GM23338 (cell line): ENCODE data around the gene ASTN1. TPM values are rescaled to one million over a fixed set of nuclear protein-coding genes. Genes with fewer than 3 reads are reported as not detected.

ENCODE experiments used
- ATAC-seq: fragments of 200-7000 bp; cut with Tn5 transposase; 3 replicates; pipeline ENCODE4 v1.9.1; 2020
- DNase-seq: peaks from one replicate; pipeline ENCODE4 v3.0.0-alpha.2; 2015; ENCODE audit warnings: low spot score
- H2AFZ ChIP-seq: fragments of 200-600 bp; sonication (generic); 2 replicates; pipeline ENCODE4 v1.8.0; 2016; ENCODE audit warnings: antibody characterized with exemption, mild to moderate bottlenecking, moderate library complexity
- H3F3A ChIP-seq: fragments of 200-600 bp; sonication (generic); replicated peaks from 2 replicates; pipeline ENCODE4 v1.8.0; 2017; ENCODE audit warnings: antibody characterized with exemption, mixed run types, low read depth
- H3K27ac ChIP-seq: fragments of 200-600 bp; sonication (generic); 2 replicates; pipeline ENCODE4 v1.6.1; 2016; ENCODE audit warnings: low read depth
- H3K27me3 ChIP-seq: fragments of 200-600 bp; sonication (generic); 2 replicates; pipeline ENCODE4 v1.8.0; 2016; ENCODE audit warnings: mild to moderate bottlenecking, mixed run types, moderate library complexity; ENCODE audit not compliant: insufficient read depth
- H3K36me3 ChIP-seq: fragments of 200-600 bp; sonication (generic); 2 replicates; pipeline ENCODE4 v1.8.0; 2016; ENCODE audit warnings: mild to moderate bottlenecking; ENCODE audit not compliant: insufficient read depth
- H3K4me1 ChIP-seq: fragments of 200-600 bp; sonication (generic); 2 replicates; pipeline ENCODE4 v1.8.0; 2016; ENCODE audit warnings: mild to moderate bottlenecking, moderate library complexity; ENCODE audit not compliant: insufficient read depth
- H3K4me2 ChIP-seq: fragments of 200-600 bp; sonication (generic); 2 replicates; pipeline ENCODE4 v1.7.1; 2017; ENCODE audit warnings: mixed run types
- H3K4me3 ChIP-seq: fragments of 200-600 bp; sonication (generic); 2 replicates; pipeline ENCODE4 v1.6.1; 2016; ENCODE audit warnings: mixed run types
- H3K79me2 ChIP-seq: fragments of 200-600 bp; sonication (generic); replicated peaks from 2 replicates; pipeline ENCODE4 v1.8.0; 2017; ENCODE audit warnings: mild to moderate bottlenecking; ENCODE audit not compliant: insufficient read depth
- H3K9me2 ChIP-seq: fragments of 200-600 bp; sonication (generic); 2 replicates; pipeline ENCODE4 v1.8.0; 2017; ENCODE audit not compliant: insufficient read depth
- H4K20me1 ChIP-seq: fragments of 200-600 bp; sonication (generic); replicated peaks from 2 replicates; pipeline ENCODE4 v1.8.0; 2017; ENCODE audit warnings: mild to moderate bottlenecking; ENCODE audit not compliant: insufficient read depth
- H3K27ac Mint-ChIP-seq: 2 replicates; pipeline ENCODE4 v1.8.0; 2020; ENCODE audit warnings: inconsistent platforms, mild to moderate bottlenecking, moderate library complexity, mixed read lengths
- H3K27me3 Mint-ChIP-seq: 3 replicates; pipeline ENCODE4 v1.8.0; 2022; ENCODE audit warnings: low read depth, mild to moderate bottlenecking, moderate library complexity, mixed read lengths, inconsistent platforms; ENCODE audit not compliant: insufficient read depth, poor library complexity
- H3K36me3 Mint-ChIP-seq: 3 replicates; pipeline ENCODE4 v1.8.0; 2021; ENCODE audit warnings: low read depth, mild to moderate bottlenecking, inconsistent platforms, moderate library complexity, mixed read lengths
- H3K4me1 Mint-ChIP-seq: 3 replicates; pipeline ENCODE4 v1.8.0; 2020; ENCODE audit warnings: mild to moderate bottlenecking, inconsistent platforms, mixed read lengths
- H3K4me3 Mint-ChIP-seq: 3 replicates; pipeline ENCODE4 v1.8.0; 2021; ENCODE audit warnings: moderate library complexity, mild to moderate bottlenecking, inconsistent platforms, mixed read lengths
- H3K9me3 Mint-ChIP-seq: 3 replicates; pipeline ENCODE4 v1.8.0; 2020; ENCODE audit warnings: moderate library complexity, mild to moderate bottlenecking, inconsistent platforms, mixed read lengths
- CREB1 ChIP-seq: fragments of 250-450 bp; sonication (Bioruptor Pico); IDR thresholded peaks from 2 replicates; pipeline ENCODE4 v1.5.0; 2020; ENCODE audit warnings: low read depth, mild to moderate bottlenecking, moderate library complexity
- EZH2 ChIP-seq: fragments of 200-600 bp; sonication (generic); IDR thresholded peaks from one replicate; pipeline ENCODE4 v1.8.0; 2017; ENCODE audit warnings: antibody characterized with exemption, mild to moderate bottlenecking, low read depth; ENCODE audit not compliant: unreplicated experiment
- EZH2phosphoT487 ChIP-seq: fragments of 200-600 bp; sonication (generic); IDR thresholded peaks from one replicate; pipeline ENCODE4 v1.8.1; 2018; ENCODE audit warnings: antibody characterized with exemption; ENCODE audit not compliant: unreplicated experiment
- JUNB ChIP-seq: IDR thresholded peaks from one replicate; pipeline ENCODE4 v1.6.1; 2016; ENCODE audit warnings: antibody characterized with exemption; ENCODE audit not compliant: unreplicated experiment
- NANOG ChIP-seq: IDR thresholded peaks from 2 replicates; pipeline ENCODE4 v1.6.1; 2016; ENCODE audit warnings: antibody characterized with exemption, borderline replicate concordance
- POLR2AphosphoS5 ChIP-seq: IDR thresholded peaks from 2 replicates; pipeline ENCODE4 v1.6.1; 2016; ENCODE audit warnings: antibody characterized with exemption, low read depth
- STAT1 ChIP-seq: IDR thresholded peaks from one replicate; pipeline ENCODE4 v1.6.1; 2016; ENCODE audit warnings: antibody characterized with exemption; ENCODE audit not compliant: unreplicated experiment
- ZNF114 ChIP-seq: fragments of 250-450 bp; sonication (Bioruptor Pico); IDR thresholded peaks from 2 replicates; pipeline ENCODE4 v1.5.0; 2020; ENCODE audit warnings: mild to moderate bottlenecking, moderate library complexity
- ZNF331 ChIP-seq: fragments of 250-450 bp; sonication (Bioruptor Pico); IDR thresholded peaks from 2 replicates; pipeline ENCODE4 v1.5.0; 2020; ENCODE audit warnings: low read depth, mild to moderate bottlenecking, moderate library complexity
- polyA plus RNA-seq: library from polyadenylated mRNA; unstranded; fragments of >200 nt; fragmentation: Nextera tagmentation; extraction: Ambion mirVana; gene quantifications from 2 replicates; pipeline ENCODE4 v1.2.1, GENCODE V29; 2016
- total RNA-seq: library from RNA; depleted of rRNA; stranded (reverse); fragments of >200 nt; shearing (Covaris generic); gene quantifications from 2 replicates; pipeline ENCODE4 v1.2.3, GENCODE V29; 2014
- TF ChIP-seq, protein P1 (sequence below): IDR thresholded peaks from one replicate; pipeline ENCODE4 v1.6.1; 2018; ENCODE audit warnings: antibody characterized with exemption; ENCODE audit not compliant: unreplicated experiment
- TF ChIP-seq, protein P2 (sequence below): IDR thresholded peaks from 2 replicates; pipeline ENCODE4 v1.6.1; 2016; ENCODE audit warnings: antibody characterized with exemption
- TF ChIP-seq, protein P3 (sequence below): fragments of 250-450 bp; sonication (Bioruptor Pico); IDR thresholded peaks from 2 replicates; pipeline ENCODE4 v1.5.0; 2020; ENCODE audit warnings: mild to moderate bottlenecking, moderate library complexity
- TF ChIP-seq, protein P4 (sequence below), 2 experiments: fragments of 200-600 bp in 1 of 2; sonication (generic) in 1 of 2; conservative IDR thresholded peaks; 2 replicates each; pipeline versions ENCODE4 v1.5.1 to v1.6.1; 2016 to 2017; ENCODE audit warnings: antibody characterized with exemption in 2 of 2, low read depth in 2 of 2, mild to moderate bottlenecking in 2 of 2, moderate library complexity in 1 of 2

The ASTN1 gene
- total and polyA plus RNA-seq, 2 experiments from 2014 or later = 2.0 to 5.2 TPM

DNA sequence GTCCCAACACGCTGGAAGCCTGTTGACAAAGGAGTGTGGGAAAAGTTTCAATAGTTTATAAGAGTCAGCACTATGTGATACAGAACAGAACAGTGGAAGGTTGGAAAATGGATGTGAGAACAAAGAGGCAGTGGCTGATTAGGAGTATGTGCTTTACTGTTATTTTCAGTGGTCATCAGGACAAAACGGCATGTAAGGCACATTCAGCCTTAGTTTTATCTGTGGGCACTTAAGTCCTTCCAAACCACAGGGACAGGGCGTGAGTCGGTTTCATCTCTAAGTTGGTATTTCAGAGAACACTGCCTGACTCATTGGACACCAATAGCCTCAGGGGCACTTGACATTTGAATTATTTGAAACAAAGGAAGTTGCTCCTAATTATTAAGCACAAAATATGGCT is 306.9 kb downstream of the ASTN1 start:
- Histone ChIP-seq H3K27me3 (no peaks in the 10 kb centered on the region), H3K27ac (no peak overlapping the region), H3K4me3 (no peak overlapping the region), H3K36me3 (no peaks in the 10 kb centered on the region), H4K20me1 (no peaks in the 10 kb centered on the region), H3K79me2 (no peaks in the 10 kb centered on the region), H3F3A (no peaks in the 10 kb centered on the region), H3K4me2 (no peak overlapping the region), H3K9me2 (no peaks in the 10 kb centered on the region), H3K4me1 (no peaks in the 10 kb centered on the region), H2AFZ (no peak overlapping the region)
- no peaks in the 10 kb centered on the region for H3K9me3 Mint-ChIP-seq
- H3K4me3 Mint-ChIP-seq = no peak overlapping the region
- ATAC-seq = no peak
- H3K4me1 Mint-ChIP-seq = no peaks in the 10 kb centered on the region
- no peaks in the 10 kb centered on the region for H3K36me3 Mint-ChIP-seq
- peaks cover 2% of the 10 kb centered on the region for H3K27me3 Mint-ChIP-seq
- DNase-seq = no peak
- TF ChIP-seq POLR2AphosphoS5 (no peak), ZNF331 (CRISPR knock-in tag) (no peak), CREB1 (CRISPR knock-in tag) (no peak), EZH2 (no peak), NANOG (no peak), STAT1 (no peak), EZH2phosphoT487 (no peak), ZNF114 (CRISPR knock-in tag) (no peak), JUNB (no peak)
- TF ChIP-seq, protein P1, sequence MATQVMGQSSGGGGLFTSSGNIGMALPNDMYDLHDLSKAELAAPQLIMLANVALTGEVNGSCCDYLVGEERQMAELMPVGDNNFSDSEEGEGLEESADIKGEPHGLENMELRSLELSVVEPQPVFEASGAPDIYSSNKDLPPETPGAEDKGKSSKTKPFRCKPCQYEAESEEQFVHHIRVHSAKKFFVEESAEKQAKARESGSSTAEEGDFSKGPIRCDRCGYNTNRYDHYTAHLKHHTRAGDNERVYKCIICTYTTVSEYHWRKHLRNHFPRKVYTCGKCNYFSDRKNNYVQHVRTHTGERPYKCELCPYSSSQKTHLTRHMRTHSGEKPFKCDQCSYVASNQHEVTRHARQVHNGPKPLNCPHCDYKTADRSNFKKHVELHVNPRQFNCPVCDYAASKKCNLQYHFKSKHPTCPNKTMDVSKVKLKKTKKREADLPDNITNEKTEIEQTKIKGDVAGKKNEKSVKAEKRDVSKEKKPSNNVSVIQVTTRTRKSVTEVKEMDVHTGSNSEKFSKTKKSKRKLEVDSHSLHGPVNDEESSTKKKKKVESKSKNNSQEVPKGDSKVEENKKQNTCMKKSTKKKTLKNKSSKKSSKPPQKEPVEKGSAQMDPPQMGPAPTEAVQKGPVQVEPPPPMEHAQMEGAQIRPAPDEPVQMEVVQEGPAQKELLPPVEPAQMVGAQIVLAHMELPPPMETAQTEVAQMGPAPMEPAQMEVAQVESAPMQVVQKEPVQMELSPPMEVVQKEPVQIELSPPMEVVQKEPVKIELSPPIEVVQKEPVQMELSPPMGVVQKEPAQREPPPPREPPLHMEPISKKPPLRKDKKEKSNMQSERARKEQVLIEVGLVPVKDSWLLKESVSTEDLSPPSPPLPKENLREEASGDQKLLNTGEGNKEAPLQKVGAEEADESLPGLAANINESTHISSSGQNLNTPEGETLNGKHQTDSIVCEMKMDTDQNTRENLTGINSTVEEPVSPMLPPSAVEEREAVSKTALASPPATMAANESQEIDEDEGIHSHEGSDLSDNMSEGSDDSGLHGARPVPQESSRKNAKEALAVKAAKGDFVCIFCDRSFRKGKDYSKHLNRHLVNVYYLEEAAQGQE = no peak
- TF ChIP-seq, protein P2, sequence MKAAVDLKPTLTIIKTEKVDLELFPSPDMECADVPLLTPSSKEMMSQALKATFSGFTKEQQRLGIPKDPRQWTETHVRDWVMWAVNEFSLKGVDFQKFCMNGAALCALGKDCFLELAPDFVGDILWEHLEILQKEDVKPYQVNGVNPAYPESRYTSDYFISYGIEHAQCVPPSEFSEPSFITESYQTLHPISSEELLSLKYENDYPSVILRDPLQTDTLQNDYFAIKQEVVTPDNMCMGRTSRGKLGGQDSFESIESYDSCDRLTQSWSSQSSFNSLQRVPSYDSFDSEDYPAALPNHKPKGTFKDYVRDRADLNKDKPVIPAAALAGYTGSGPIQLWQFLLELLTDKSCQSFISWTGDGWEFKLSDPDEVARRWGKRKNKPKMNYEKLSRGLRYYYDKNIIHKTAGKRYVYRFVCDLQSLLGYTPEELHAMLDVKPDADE = no peak
- TF ChIP-seq, protein P3, sequence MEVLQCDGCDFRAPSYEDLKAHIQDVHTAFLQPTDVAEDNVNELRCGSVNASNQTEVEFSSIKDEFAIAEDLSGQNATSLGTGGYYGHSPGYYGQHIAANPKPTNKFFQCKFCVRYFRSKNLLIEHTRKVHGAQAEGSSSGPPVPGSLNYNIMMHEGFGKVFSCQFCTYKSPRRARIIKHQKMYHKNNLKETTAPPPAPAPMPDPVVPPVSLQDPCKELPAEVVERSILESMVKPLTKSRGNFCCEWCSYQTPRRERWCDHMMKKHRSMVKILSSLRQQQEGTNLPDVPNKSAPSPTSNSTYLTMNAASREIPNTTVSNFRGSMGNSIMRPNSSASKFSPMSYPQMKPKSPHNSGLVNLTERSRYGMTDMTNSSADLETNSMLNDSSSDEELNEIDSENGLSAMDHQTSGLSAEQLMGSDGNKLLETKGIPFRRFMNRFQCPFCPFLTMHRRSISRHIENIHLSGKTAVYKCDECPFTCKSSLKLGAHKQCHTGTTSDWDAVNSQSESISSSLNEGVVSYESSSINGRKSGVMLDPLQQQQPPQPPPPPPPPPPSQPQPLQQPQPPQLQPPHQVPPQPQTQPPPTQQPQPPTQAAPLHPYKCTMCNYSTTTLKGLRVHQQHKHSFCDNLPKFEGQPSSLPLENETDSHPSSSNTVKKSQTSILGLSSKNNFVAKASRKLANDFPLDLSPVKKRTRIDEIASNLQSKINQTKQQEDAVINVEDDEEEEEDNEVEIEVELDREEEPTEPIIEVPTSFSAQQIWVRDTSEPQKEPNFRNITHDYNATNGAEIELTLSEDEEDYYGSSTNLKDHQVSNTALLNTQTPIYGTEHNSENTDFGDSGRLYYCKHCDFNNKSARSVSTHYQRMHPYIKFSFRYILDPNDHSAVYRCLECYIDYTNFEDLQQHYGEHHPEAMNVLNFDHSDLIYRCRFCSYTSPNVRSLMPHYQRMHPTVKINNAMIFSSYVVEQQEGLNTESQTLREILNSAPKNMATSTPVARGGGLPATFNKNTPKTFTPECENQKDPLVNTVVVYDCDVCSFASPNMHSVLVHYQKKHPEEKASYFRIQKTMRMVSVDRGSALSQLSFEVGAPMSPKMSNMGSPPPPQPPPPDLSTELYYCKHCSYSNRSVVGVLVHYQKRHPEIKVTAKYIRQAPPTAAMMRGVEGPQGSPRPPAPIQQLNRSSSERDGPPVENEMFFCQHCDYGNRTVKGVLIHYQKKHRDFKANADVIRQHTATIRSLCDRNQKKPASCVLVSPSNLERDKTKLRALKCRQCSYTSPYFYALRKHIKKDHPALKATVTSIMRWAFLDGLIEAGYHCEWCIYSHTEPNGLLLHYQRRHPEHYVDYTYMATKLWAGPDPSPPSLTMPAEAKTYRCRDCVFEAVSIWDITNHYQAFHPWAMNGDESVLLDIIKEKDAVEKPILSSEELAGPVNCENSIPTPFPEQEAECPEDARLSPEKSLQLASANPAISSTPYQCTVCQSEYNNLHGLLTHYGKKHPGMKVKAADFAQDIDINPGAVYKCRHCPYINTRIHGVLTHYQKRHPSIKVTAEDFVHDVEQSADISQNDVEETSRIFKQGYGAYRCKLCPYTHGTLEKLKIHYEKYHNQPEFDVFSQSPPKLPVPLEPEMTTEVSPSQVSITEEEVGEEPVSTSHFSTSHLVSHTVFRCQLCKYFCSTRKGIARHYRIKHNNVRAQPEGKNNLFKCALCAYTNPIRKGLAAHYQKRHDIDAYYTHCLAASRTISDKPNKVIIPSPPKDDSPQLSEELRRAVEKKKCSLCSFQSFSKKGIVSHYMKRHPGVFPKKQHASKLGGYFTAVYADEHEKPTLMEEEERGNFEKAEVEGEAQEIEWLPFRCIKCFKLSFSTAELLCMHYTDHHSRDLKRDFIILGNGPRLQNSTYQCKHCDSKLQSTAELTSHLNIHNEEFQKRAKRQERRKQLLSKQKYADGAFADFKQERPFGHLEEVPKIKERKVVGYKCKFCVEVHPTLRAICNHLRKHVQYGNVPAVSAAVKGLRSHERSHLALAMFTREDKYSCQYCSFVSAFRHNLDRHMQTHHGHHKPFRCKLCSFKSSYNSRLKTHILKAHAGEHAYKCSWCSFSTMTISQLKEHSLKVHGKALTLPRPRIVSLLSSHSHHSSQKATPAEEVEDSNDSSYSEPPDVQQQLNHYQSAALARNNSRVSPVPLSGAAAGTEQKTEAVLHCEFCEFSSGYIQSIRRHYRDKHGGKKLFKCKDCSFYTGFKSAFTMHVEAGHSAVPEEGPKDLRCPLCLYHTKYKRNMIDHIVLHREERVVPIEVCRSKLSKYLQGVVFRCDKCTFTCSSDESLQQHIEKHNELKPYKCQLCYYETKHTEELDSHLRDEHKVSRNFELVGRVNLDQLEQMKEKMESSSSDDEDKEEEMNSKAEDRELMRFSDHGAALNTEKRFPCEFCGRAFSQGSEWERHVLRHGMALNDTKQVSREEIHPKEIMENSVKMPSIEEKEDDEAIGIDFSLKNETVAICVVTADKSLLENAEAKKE = no peak
- TF ChIP-seq, protein P4, sequence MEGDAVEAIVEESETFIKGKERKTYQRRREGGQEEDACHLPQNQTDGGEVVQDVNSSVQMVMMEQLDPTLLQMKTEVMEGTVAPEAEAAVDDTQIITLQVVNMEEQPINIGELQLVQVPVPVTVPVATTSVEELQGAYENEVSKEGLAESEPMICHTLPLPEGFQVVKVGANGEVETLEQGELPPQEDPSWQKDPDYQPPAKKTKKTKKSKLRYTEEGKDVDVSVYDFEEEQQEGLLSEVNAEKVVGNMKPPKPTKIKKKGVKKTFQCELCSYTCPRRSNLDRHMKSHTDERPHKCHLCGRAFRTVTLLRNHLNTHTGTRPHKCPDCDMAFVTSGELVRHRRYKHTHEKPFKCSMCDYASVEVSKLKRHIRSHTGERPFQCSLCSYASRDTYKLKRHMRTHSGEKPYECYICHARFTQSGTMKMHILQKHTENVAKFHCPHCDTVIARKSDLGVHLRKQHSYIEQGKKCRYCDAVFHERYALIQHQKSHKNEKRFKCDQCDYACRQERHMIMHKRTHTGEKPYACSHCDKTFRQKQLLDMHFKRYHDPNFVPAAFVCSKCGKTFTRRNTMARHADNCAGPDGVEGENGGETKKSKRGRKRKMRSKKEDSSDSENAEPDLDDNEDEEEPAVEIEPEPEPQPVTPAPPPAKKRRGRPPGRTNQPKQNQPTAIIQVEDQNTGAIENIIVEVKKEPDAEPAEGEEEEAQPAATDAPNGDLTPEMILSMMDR (conservative IDR thresholded peaks at IDR 0.05; ENCODE audit: low read depth in 2 of 2) = no peak
- no peak overlapping the region for H3K27ac Mint-ChIP-seq
